Heart left ventricle (tissue), 13 donors: ENCODE measurements around the gene DHX8.

ENCODE experiments used
- POLR2A ChIP-seq, 2 donors: fragments of 450-650 bp; IDR thresholded peaks; one replicate each; pipeline ENCODE4 v1.6.1; 2017; ENCODE audit warnings: antibody characterized with exemption in 2 of 2, mild to moderate bottlenecking in 2 of 2, moderate library complexity in 2 of 2
- TF ChIP-seq, protein P1 (sequence below), 12 donors: fragments of 200-600 bp; sonication (generic) in 4 of 12; IDR thresholded peaks; one replicate each; pipeline versions ENCODE4 v1.5.0 to v1.8.0; 2018 to 2022; ENCODE audit warnings: antibody characterized with exemption in 12 of 12, mild to moderate bottlenecking in 5 of 12
- donor health status: ischemic (EF 13 %, LVEDD 7.1; RV severe dilation, severe dysfunction).
- donor health status: DM: no; HTN: yes; CAD: no.
- donor health status: DM: no; HTN: no; CAD: no.
- donor health status: ischemic (EF 25% LVEDD 6.9; RV normal size, moderate dysfunction).
- donor health status: ischemic (EF 25% LVEDD 5.7; RV mildly dilated, moderate dysfunction).
- donor health status: ischemic (EF 35%, LVEDD 5.7; RV mildly dilated, moderate dysfunction).
- donor health status: nonischemic (EF 11% LVEDD 7.7; RV severe dilation, severe dysfunction).
- donor health status: DM: yes; HTN: yes; CAD: no.
- donor health status: PGD.
- donor health status: ischemic (EF 29% LVEDD 5.4; RV normal size, mild dysfunction).
- donor health status: nonischemic (EF 23%, LVEDD 6.1; RV moderate dilation, normal function).

DNA sequence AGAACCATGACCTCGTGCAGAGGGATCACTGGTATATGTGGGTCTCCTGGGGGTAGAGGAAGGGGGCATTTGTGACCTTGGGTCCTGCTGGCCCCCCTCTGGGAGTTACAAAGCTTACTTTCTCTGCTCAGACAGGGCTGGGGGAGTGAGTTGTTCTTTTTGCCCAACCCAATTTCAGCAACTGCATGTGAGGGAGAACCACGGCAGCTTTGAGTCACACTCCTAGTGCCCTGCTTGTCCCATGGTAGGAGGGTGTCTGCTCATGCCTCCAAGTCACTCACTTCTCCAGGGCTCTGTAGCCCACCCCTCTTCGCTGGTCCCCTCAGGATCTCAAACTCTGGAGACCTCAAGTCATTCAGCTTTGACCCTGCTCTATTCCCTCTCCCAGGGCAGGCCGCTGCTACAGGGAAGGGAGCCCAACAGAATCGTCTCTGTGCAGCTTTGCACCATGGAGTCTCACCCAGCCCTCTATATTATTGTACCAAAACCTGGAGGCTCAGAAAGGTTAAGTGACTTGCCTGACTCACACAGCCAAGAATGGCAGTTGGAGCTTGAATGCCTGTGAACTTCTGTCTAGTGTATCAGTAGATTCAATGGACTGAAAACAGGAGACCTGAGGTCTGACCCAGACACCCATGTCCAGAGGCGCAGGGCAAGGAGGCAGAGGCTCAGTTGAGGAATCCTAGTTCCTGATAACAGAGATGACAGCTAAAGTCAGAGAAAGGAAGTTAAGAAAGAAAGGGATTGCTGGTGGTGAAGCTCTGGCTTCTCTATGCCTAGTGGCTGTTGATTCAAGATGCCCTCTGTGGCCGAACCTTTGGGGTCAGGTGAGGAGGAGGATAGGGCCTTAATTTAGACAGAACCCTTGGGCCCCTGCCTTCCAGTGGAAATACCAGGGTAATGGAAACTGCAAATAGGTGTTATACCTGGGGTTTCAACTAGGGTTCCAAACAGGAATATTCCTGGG, 77.0 kb downstream of the DHX8 start:
- TF ChIP-seq, protein P1, sequence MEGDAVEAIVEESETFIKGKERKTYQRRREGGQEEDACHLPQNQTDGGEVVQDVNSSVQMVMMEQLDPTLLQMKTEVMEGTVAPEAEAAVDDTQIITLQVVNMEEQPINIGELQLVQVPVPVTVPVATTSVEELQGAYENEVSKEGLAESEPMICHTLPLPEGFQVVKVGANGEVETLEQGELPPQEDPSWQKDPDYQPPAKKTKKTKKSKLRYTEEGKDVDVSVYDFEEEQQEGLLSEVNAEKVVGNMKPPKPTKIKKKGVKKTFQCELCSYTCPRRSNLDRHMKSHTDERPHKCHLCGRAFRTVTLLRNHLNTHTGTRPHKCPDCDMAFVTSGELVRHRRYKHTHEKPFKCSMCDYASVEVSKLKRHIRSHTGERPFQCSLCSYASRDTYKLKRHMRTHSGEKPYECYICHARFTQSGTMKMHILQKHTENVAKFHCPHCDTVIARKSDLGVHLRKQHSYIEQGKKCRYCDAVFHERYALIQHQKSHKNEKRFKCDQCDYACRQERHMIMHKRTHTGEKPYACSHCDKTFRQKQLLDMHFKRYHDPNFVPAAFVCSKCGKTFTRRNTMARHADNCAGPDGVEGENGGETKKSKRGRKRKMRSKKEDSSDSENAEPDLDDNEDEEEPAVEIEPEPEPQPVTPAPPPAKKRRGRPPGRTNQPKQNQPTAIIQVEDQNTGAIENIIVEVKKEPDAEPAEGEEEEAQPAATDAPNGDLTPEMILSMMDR (IDR thresholded peaks at IDR 0.05): no peak
- TF ChIP-seq POLR2A (IDR thresholded peaks at IDR 0.05): no peak
